ENCODE data around the gene PLCD3. TPM values are rescaled to one million over a fixed set of nuclear protein-coding genes. Genes with fewer than 3 reads are reported as not detected.

PLCD3 gene
- total RNA-seq, 1 experiment from 2014 or later = 55.8 TPM

DNA sequence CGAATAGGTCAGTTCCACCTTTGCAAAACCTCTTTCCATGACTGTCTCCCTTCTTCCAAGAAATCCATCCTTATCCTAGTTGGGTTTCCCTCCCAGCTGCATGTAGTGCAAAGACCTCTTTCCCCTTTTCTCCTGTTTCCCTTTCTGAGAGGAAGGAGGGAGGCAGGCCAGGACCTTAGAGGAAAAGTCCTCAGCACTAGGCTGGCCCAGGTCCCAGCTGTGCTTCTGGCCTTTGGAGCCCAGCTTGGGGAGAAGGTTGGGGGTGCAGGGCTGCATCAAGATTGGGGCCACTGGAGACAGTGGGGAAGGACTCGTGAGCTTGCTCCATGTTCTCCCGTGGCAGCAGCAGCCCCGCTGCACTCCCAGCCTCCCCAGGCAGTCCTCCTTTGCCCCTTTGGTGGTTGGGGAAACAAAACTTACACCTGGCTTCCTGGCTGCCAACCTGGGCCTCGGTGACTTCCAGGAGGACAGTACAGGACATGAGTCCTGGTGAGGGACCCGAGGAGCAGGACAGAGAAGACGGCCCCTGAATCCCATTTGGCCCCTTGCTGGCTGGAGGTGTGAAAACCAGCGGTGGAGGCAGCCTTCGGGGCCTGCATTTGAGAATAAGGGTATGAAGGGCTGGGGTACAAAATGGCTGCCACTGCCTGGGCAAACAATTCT lies 29.8 kb upstream of the PLCD3 start:
- no peaks in the 10 kb centered on the region for H3K27me3 Mint-ChIP-seq (ENCODE audit: low read depth)
- POLR2A ChIA-PET = interaction anchor here (0.8 to 4.7 kb wide), 14 partner anchors 7 to 423 kb away, joined by 3 to 242 read pairs (median 4); partner anchors contain the start of genes ACBD4 and HEXIM1
- H3K4me3 Mint-ChIP-seq = peak overlapping the region; percentile 99
- H3K9me3 Mint-ChIP-seq = no peaks in the 10 kb centered on the region
- no peak for DNase-seq (ENCODE audit: low spot score)
- ATAC-seq = no peak
- peaks cover 14% of the 10 kb centered on the region for H3K36me3 Mint-ChIP-seq
- CTCF ChIA-PET = interaction anchor here (1.0 to 7.4 kb wide), 15 partner anchors 10 to 618 kb away, joined by 3 to 171 read pairs (median 7); partner anchors contain the start of genes ACBD4 and HEXIM1
- peaks cover 31% of the 10 kb centered on the region for H3K4me1 Mint-ChIP-seq
- peak overlapping the region; percentile 70 for H3K27ac Mint-ChIP-seq
- TF ChIP-seq ZNF671 (CRISPR knock-in tag; IDR thresholded peaks at IDR 0.05) (no peak), ZNF232 (CRISPR knock-in tag; IDR thresholded peaks at IDR 0.05) (no peak), ATF3 (CRISPR knock-in tag; conservative IDR thresholded peaks at IDR 0.05) (no peak), GTF2I (CRISPR knock-in tag; conservative IDR thresholded peaks at IDR 0.05) (no peak), HMGXB4 (CRISPR knock-in tag; IDR thresholded peaks at IDR 0.05) (no peak), NR3C1 (CRISPR knock-in tag; conservative IDR thresholded peaks at IDR 0.05; ENCODE audit: low read depth) (no peak), ZNF263 (CRISPR knock-in tag; IDR thresholded peaks at IDR 0.05; ENCODE audit: low read depth) (no peak), ELF4 (CRISPR knock-in tag; IDR thresholded peaks at IDR 0.05; ENCODE audit: low read depth) (no peak), IRF2 (CRISPR knock-in tag; IDR thresholded peaks at IDR 0.05; ENCODE audit: borderline replicate concordance, low read depth) (no peak), ZNF219 (CRISPR knock-in tag; IDR thresholded peaks at IDR 0.05; ENCODE audit: borderline replicate concordance) (no peak), MXD4 (CRISPR knock-in tag; IDR thresholded peaks at IDR 0.05; ENCODE audit: borderline replicate concordance) (no peak), GABPB1 (CRISPR knock-in tag; IDR thresholded peaks at IDR 0.05) (no peak; the same call in 1 of the 2 replicates), NFATC4 (CRISPR knock-in tag; IDR thresholded peaks at IDR 0.05) (no peak)
- TF ChIP-seq, protein P1, sequence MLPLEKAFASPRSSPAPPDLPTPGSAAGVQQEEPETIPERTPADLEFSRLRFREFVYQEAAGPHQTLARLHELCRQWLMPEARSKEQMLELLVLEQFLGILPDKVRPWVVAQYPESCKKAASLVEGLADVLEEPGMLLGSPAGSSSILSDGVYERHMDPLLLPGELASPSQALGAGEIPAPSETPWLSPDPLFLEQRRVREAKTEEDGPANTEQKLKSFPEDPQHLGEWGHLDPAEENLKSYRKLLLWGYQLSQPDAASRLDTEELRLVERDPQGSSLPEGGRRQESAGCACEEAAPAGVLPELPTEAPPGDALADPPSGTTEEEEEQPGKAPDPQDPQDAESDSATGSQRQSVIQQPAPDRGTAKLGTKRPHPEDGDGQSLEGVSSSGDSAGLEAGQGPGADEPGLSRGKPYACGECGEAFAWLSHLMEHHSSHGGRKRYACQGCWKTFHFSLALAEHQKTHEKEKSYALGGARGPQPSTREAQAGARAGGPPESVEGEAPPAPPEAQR (CRISPR knock-in tag; IDR thresholded peaks at IDR 0.05) = no peak
- TF ChIP-seq, protein P2, sequence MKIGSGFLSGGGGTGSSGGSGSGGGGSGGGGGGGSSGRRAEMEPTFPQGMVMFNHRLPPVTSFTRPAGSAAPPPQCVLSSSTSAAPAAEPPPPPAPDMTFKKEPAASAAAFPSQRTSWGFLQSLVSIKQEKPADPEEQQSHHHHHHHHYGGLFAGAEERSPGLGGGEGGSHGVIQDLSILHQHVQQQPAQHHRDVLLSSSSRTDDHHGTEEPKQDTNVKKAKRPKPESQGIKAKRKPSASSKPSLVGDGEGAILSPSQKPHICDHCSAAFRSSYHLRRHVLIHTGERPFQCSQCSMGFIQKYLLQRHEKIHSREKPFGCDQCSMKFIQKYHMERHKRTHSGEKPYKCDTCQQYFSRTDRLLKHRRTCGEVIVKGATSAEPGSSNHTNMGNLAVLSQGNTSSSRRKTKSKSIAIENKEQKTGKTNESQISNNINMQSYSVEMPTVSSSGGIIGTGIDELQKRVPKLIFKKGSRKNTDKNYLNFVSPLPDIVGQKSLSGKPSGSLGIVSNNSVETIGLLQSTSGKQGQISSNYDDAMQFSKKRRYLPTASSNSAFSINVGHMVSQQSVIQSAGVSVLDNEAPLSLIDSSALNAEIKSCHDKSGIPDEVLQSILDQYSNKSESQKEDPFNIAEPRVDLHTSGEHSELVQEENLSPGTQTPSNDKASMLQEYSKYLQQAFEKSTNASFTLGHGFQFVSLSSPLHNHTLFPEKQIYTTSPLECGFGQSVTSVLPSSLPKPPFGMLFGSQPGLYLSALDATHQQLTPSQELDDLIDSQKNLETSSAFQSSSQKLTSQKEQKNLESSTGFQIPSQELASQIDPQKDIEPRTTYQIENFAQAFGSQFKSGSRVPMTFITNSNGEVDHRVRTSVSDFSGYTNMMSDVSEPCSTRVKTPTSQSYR (CRISPR knock-in tag; IDR thresholded peaks at IDR 0.05) = no peak
- TF ChIP-seq, protein P3, sequence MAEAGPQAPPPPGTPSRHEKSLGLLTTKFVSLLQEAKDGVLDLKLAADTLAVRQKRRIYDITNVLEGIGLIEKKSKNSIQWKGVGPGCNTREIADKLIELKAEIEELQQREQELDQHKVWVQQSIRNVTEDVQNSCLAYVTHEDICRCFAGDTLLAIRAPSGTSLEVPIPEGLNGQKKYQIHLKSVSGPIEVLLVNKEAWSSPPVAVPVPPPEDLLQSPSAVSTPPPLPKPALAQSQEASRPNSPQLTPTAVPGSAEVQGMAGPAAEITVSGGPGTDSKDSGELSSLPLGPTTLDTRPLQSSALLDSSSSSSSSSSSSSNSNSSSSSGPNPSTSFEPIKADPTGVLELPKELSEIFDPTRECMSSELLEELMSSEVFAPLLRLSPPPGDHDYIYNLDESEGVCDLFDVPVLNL (CRISPR knock-in tag; IDR thresholded peaks at IDR 0.05; ENCODE audit: borderline replicate concordance, low read depth) = no peak

Data from WTC11 (cell line).